ENCODE data around the gene GBP3.

DNA sequence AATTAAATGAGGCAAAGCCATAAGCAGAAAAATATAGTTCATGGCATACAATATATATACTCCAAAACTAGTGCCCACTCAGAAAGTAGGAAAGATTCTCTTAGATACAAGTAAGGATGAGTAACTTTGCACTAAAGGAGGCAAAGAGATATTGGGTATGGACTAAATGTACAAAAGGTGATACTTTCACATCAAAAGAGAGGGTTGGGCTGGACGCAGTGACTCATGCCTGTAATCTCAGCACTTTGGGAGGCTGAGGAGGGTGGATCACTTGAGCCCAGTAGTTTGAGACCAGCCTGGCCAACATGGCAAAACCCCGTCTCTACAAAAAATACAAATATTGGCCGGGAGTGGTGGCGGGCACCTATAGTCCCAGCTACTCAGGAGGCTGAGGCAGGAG lies 37.0 kb downstream of the GBP3 start:
- TF ChIP-seq MYBL2 (IDR thresholded peaks at IDR 0.05; ENCODE audit: low read depth) = no peak
- no peak for TF ChIP-seq MYBL2 (CRISPR knock-in tag; IDR thresholded peaks at IDR 0.05; ENCODE audit: borderline replicate concordance)
- TF ChIP-seq PCBP2 (IDR thresholded peaks at IDR 0.05; ENCODE audit: low read depth, low read length, poor library complexity, severe bottlenecking) = no peak
- no peak for TF ChIP-seq FOXM1 (IDR thresholded peaks at IDR 0.05; ENCODE audit: low read depth)
- no peak for TF ChIP-seq FOXM1 (CRISPR knock-in tag; IDR thresholded peaks at IDR 0.05; ENCODE audit: low read depth)
- TF ChIP-seq CREM (IDR thresholded peaks at IDR 0.05; ENCODE audit: low read depth) = no peak
- TF ChIP-seq DPF2 (IDR thresholded peaks at IDR 0.05) = no peak
- no peak for TF ChIP-seq YY1 (IDR thresholded peaks at IDR 0.05; ENCODE audit: borderline replicate concordance in 1 of 3, control insufficient read depth in 1 of 3, extremely low read depth in 1 of 3, insufficient read depth in 3 of 3, insufficient read length in 1 of 3, insufficient replicate concordance in 2 of 3, low read depth in 1 of 3, low read length in 2 of 3)
- TF ChIP-seq HDAC1 (IDR thresholded peaks at IDR 0.05) = no peak
- TF ChIP-seq, protein P1, sequence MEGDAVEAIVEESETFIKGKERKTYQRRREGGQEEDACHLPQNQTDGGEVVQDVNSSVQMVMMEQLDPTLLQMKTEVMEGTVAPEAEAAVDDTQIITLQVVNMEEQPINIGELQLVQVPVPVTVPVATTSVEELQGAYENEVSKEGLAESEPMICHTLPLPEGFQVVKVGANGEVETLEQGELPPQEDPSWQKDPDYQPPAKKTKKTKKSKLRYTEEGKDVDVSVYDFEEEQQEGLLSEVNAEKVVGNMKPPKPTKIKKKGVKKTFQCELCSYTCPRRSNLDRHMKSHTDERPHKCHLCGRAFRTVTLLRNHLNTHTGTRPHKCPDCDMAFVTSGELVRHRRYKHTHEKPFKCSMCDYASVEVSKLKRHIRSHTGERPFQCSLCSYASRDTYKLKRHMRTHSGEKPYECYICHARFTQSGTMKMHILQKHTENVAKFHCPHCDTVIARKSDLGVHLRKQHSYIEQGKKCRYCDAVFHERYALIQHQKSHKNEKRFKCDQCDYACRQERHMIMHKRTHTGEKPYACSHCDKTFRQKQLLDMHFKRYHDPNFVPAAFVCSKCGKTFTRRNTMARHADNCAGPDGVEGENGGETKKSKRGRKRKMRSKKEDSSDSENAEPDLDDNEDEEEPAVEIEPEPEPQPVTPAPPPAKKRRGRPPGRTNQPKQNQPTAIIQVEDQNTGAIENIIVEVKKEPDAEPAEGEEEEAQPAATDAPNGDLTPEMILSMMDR (IDR thresholded peaks at IDR 0.05 in 2 of 3, conservative IDR thresholded peaks at IDR 0.05 in 1 of 3; ENCODE audit: insufficient read depth in 2 of 3, low read depth in 1 of 3, low read length in 3 of 3) = no peak
